A549 (cell line): Measurements from ENCODE around the gene SEMA7A. TPM values are rescaled to one million over a fixed set of nuclear protein-coding genes. Genes with fewer than 3 reads are reported as not detected.

Experiments
- ATAC-seq, 2 experiments: fragments of 200-7000 bp in 1 of 2; fragments of >200 bp in 1 of 2; cut with Nextera tagmentation in 1 of 2; cut with Tn5 transposase in 1 of 2; 3 replicates each; pipeline versions ENCODE4 v1.8.0 to v1.9.1; 2018 to 2020; ENCODE audit warnings: mild to moderate bottlenecking in 1 of 2, moderate library complexity in 1 of 2
- CTCF ChIA-PET: fragments of 300-600 bp; sonication (Branson Sonifier 250); formaldehyde crosslinking; extraction: SDS; loops from one replicate; lab custom pipeline; 2021; ENCODE audit warnings: antibody characterized with exemption, inconsistent platforms; lab: Yijun Ruan, JAX
- POLR2A ChIA-PET: fragments of 350-600 bp; formaldehyde crosslinking; extraction: SDS; loops from one replicate; lab custom pipeline; 2021; ENCODE audit warnings: antibody characterized with exemption, inconsistent platforms; lab: Yijun Ruan, JAX
- DNase-seq, 2 experiments: peaks; one replicate each; pipeline versions ENCODE4 v3.0.0 to v3.0.0-alpha.2; 2011 to 2016; ENCODE audit warnings: low read depth in 1 of 2, low spot score in 1 of 2
- FAIRE-seq: peaks from 2 replicates; lab custom pipeline; 2011; peaks lifted over from hg19 to GRCh38; lab: Jason Lieb, UNC
- H3K27ac ChIP-seq, 2 experiments: fragments of >200 bp; sonication (Bioruptor Twin); formaldehyde crosslinking; 3 replicates each; pipeline ENCODE4 v1.5.1; 2016 to 2017
- H3K4me1 ChIP-seq: fragments of >200 bp; sonication (Bioruptor Twin); formaldehyde crosslinking; 3 replicates; pipeline ENCODE4 v1.6.1; 2016
- H3K4me2 ChIP-seq: fragments of >200 bp; sonication (Bioruptor Twin); formaldehyde crosslinking; 3 replicates; pipeline ENCODE4 v1.6.1; 2016
- H3K4me3 ChIP-seq: fragments of >200 bp; sonication (Bioruptor Twin); formaldehyde crosslinking; 3 replicates; pipeline ENCODE4 v1.5.1; 2016
- H3K9me3 ChIP-seq: fragments of >200 bp; sonication (Bioruptor Twin); formaldehyde crosslinking; 3 replicates; pipeline ENCODE4 v1.6.1; 2016
- BCL3 ChIP-seq: fragments of >200 bp; sonication (Bioruptor Twin); formaldehyde crosslinking; IDR thresholded peaks from 3 replicates; pipeline ENCODE4 v1.6.1; 2016
- CBX8 ChIP-seq: fragments of 200-600 bp; sonication (generic); IDR thresholded peaks from 2 replicates; pipeline ENCODE4 v1.6.1; 2016
- CHD4 ChIP-seq: fragments of 200-600 bp; sonication (generic); IDR thresholded peaks from 2 replicates; pipeline ENCODE4 v1.6.1; 2016; ENCODE audit warnings: antibody characterized with exemption, mild to moderate bottlenecking, borderline replicate concordance
- EHF ChIP-seq: fragments of 250-450 bp; sonication (Bioruptor Pico); IDR thresholded peaks from 2 replicates; pipeline ENCODE4 v1.5.0; 2020; ENCODE audit warnings: mild to moderate bottlenecking
- ESRRA ChIP-seq: fragments of 150-350 bp; IDR thresholded peaks from 2 replicates; pipeline ENCODE4 v1.6.1; 2014; ENCODE audit warnings: mild to moderate bottlenecking, low read length, borderline replicate concordance
- FOXS1 ChIP-seq: fragments of 250-450 bp; sonication (Bioruptor Pico); IDR thresholded peaks from 2 replicates; pipeline ENCODE4 v1.5.0; 2020; ENCODE audit warnings: mild to moderate bottlenecking, moderate library complexity
- HDAC2 ChIP-seq: fragments of 200-600 bp; sonication (generic); IDR thresholded peaks from 2 replicates; pipeline ENCODE4 v1.6.1; 2016
- HOXA7 ChIP-seq: fragments of 250-450 bp; sonication (Bioruptor Pico); IDR thresholded peaks from 2 replicates; pipeline ENCODE4 v1.5.0; 2020; ENCODE audit warnings: mild to moderate bottlenecking, moderate library complexity
- HOXB5 ChIP-seq: fragments of 250-450 bp; sonication (Bioruptor Pico); IDR thresholded peaks from 2 replicates; pipeline ENCODE4 v1.5.0; 2020; ENCODE audit warnings: mild to moderate bottlenecking, moderate library complexity
- JUN ChIP-seq, 2 experiments: fragments of >200 bp; sonication (Bioruptor Twin); formaldehyde crosslinking; IDR thresholded peaks; 2 replicates in 1 of 2; 3 replicates in 1 of 2; pipeline ENCODE4 v1.6.1; 2016 to 2017
- JUNB ChIP-seq: fragments of >200 bp; sonication (Bioruptor Twin); formaldehyde crosslinking; IDR thresholded peaks from 2 replicates; pipeline ENCODE4 v1.6.1; 2016
- MAZ ChIP-seq: fragments of 150-350 bp; IDR thresholded peaks from 2 replicates; pipeline ENCODE4 v1.6.1; 2014; ENCODE audit warnings: antibody characterized with exemption, low read depth, low read length, borderline replicate concordance
- NFE2L2 ChIP-seq: fragments of 150-350 bp; conservative IDR thresholded peaks from 2 replicates; pipeline ENCODE4 v1.6.1; 2014; ENCODE audit warnings: low read length
- NR3C1 ChIP-seq: fragments of >200 bp; sonication (Bioruptor Twin); formaldehyde crosslinking; IDR thresholded peaks from 3 replicates; pipeline ENCODE4 v1.6.1; 2017
- PHF8 ChIP-seq: fragments of 200-600 bp; sonication (generic); IDR thresholded peaks from 2 replicates; pipeline ENCODE4 v1.6.1; 2016; ENCODE audit warnings: low read depth, mild to moderate bottlenecking, antibody characterized with exemption, moderate library complexity, borderline replicate concordance
- POLR2AphosphoS2 ChIP-seq: conservative IDR thresholded peaks from 2 replicates; pipeline ENCODE4 v1.6.1; 2012; ENCODE audit warnings: low read length, improper control_type of control experiment, inconsistent platforms
- TP53 ChIP-seq: fragments of 250-450 bp; sonication (Bioruptor Pico); IDR thresholded peaks from 2 replicates; pipeline ENCODE4 v1.5.0; 2021; ENCODE audit warnings: mild to moderate bottlenecking, moderate library complexity
- ZC3H11A ChIP-seq: fragments of 450-650 bp; IDR thresholded peaks from 2 replicates; pipeline ENCODE4 v1.6.1; 2014; ENCODE audit warnings: antibody characterized with exemption, mild to moderate bottlenecking
- ZFP36 ChIP-seq: fragments of 450-650 bp; IDR thresholded peaks from 2 replicates; pipeline ENCODE4 v1.6.1; 2014; ENCODE audit warnings: borderline replicate concordance; ENCODE audit not compliant: partially characterized antibody
- WGBS: methylation state at CpG from one replicate; pipeline ENCODE4 v1.1.6; 2017; ENCODE audit errors: missing lambda C conversion rate; 5-methylcytosine and 5-hydroxymethylcytosine counted together
- polyA plus RNA-seq, 4 experiments: library from polyadenylated mRNA; depleted of rRNA in 3 of 4; stranded (reverse); fragments of >200 nt; fragmentation: RNase III in 1 of 4; extraction: RNeasy Plus Mini Kit Qiagen cat#74134 plus additional on column Dnase treatment in 1 of 4; gene quantifications; 2 replicates in 3 of 4; 3 replicates in 1 of 4; pipeline ENCODE4 v1.2.3, GENCODE V29; 2011 to 2017

The SEMA7A gene
- polyA plus RNA-seq, 2 of the 4 experiments (the other 2 are of a cell fraction), result 0.44 to 1.2 TPM

- no peak for ATAC-seq
- H3K4me3 ChIP-seq, result no peak overlapping the region
- no peak for TF ChIP-seq TP53 (CRISPR knock-in tag)
- TF ChIP-seq JUNB, result no peak
- TF ChIP-seq HOXB5 (CRISPR knock-in tag), result no peak
- no peak for DNase-seq
- WGBS, result 79% methylated on average over 13 of the region's 19 CpGs
- H3K9me3 ChIP-seq, result no peaks in the 10 kb centered on the region
- peaks cover 10% of the 10 kb centered on the region for H3K4me1 ChIP-seq
- POLR2A ChIA-PET, result no interaction called here
- no peak overlapping the region for H3K27ac ChIP-seq
- no peak overlapping the region for H3K4me2 ChIP-seq
- no peak for FAIRE-seq
- CTCF ChIA-PET, result no interaction called here
These were observed 17.5 kb downstream of the SEMA7A start for GRCh38 chr15:74415966-74416916.

DNA sequence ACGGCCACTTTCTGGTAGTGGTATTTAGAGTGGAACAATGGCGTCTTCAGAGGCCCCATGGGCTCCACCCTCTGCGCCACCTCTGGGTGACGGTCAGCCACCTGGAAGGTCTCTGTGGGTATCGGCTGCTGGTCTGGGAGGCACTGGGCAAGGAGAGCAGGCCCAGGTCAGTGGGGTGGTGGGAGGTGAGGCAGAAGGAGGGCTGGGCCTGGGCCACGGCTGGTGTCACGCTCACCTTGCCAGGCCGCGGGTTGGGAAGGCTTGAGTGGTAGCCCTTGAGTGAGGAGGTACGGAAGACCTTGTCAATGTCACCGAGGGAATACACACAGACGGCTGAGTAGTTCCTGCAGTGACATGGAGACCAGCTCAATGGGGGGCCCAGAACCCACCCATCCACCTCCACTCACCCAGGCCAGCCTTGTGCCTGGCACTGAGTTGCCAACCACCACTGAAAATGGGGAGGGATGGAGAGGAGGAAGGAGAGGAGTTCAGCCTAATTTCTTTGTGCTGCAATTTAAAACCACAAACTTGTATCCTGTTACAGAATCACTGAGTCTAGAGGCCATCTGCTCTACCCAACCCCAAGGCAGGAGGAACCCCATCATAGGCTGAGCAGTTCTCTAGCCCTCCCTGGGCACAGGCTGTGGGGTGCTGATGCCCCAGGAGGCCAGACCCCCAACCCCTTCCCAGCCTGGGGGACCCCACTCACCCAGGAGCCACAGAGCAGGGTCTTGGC is 19.0 kb downstream of the SEMA7A start:
- CTCF ChIA-PET, result no interaction called here
- TF ChIP-seq CBX8 (no peak), JUNB (no peak), EHF (CRISPR knock-in tag) (no peak)
- H3K27ac ChIP-seq, result no peak overlapping the region
- ATAC-seq (no peak), DNase-seq (no peak), FAIRE-seq (no peak)
- POLR2A ChIA-PET, result no interaction called here
- no peak overlapping the region for H3K4me2 ChIP-seq
- H3K4me3 ChIP-seq, result no peak overlapping the region
- H3K9me3 ChIP-seq, result no peaks in the 10 kb centered on the region
- H3K4me1 ChIP-seq, result peaks cover 1% of the 10 kb centered on the region
- WGBS, result 94% methylated on average over 7 of the region's 12 CpGs

DNA sequence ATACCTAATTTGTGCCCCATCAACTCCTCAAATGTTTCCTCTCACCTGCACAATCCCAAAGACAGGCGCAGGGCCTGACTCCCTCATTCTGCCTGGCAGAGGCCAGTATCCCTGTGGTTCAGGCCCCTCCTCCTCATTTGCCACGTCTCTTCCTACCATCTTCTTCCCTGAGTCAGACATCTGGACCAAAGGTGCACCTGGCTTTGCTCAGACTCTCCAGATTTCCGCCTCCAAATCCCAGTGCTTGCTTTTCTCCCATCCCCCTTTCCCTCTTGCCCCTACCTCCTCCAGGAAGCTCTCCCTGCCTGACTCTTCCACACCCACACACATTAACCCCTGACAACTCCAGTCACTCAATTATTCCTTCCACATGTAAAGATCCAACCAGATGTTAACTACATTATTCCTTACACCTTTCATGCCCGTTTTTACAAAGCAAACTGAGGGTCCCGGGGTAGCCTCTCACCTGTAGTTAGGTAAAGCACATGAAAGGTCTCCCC is 19.6 kb downstream of the SEMA7A start:
- CTCF ChIA-PET, result no interaction called here

DNA sequence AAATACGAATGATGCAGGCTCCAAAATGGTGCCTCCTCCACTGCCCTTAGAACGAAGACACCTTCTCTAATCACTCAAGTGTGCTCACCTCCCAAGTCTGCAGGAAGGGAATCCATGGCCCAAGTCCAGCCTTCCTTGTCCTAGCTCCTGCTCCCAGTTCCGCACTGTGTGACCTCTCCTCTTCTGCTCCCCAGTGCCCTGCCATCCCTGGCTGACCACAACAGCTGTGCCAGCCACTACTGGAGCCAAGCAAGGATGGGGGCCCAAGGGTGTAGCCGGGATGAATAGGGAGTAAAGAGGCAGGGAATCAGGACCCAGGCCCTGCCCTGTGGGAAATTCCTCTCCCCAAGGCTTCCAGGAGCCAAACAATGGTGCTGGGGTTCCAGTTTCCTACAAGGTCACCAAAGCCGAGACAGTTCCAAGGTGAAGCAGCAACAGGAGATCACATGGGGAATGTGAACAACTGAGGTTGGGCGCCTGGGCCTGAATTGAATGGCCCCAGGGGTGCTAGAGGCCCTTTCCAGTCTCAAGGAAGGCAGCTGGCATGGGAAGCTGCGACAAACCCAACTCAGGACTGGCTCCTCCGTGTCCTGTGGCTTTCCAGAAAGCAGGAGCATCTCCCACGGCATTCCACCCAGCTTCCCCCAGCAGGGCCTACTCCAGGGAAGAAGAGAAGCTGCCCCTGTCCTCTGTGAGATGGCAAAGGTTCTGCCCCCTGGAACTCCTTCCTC is 20.2 kb downstream of the SEMA7A start:
- Histone ChIP-seq H3K4me3 (no peak overlapping the region), H3K4me2 (no peak overlapping the region), H3K27ac (no peak overlapping the region), H3K4me1 (no peaks in the 10 kb centered on the region), H3K9me3 (no peaks in the 10 kb centered on the region)
- ATAC-seq, result no peak
- 68% methylated on average over 7 of the region's 9 CpGs for WGBS
- DNase-seq, result no peak
- ChIA-PET POLR2A (no interaction called here), CTCF (no interaction called here)
- FAIRE-seq, result no peak
- TF ChIP-seq POLR2AphosphoS2 (no peak), CBX8 (no peak), MAZ (no peak)

More for the DNA sequence above, 19.6 kb downstream of the SEMA7A start:
- Histone ChIP-seq H3K4me1 (no peaks in the 10 kb centered on the region), H3K27ac (no peak overlapping the region)
- DNase-seq (no peak), FAIRE-seq (no peak)
- TF ChIP-seq PHF8, result no peak
- no peak for TF ChIP-seq NR3C1
- TF ChIP-seq ZFP36, result no peak
- no peak for TF ChIP-seq CHD4
- no peak for TF ChIP-seq FOXS1 (CRISPR knock-in tag)
- no peak for TF ChIP-seq NFE2L2
- TF ChIP-seq BCL3, result no peak
- TF ChIP-seq HOXA7, result no peak
- TF ChIP-seq ESRRA, result no peak
- no peak for TF ChIP-seq JUN (IDR thresholded peaks at IDR 0.05)
- no peak for TF ChIP-seq ZC3H11A
- TF ChIP-seq HDAC2, result no peak
- TF ChIP-seq, all 56 proteins: peak for 0
- WGBS, result 86% methylated on average over 5 of the region's 5 CpGs
- no peak for ATAC-seq
- no peak overlapping the region for H3K4me2 ChIP-seq
- POLR2A ChIA-PET, result no interaction called here
- H3K9me3 ChIP-seq, result no peaks in the 10 kb centered on the region
- H3K4me3 ChIP-seq, result no peak overlapping the region
